HFFc6 (cell line): ENCODE results near the gene LRRC8D. TPM values are rescaled to one million over a fixed set of nuclear protein-coding genes. Genes with fewer than 3 reads are reported as not detected.
A peak's percentile ranks its signal among the peaks of the same experiment; 100 is the strongest.

Experiments
- DNase-seq: peaks from one replicate; pipeline ENCODE4 v3.0.0-alpha.2; 2018
- H3K27ac Mint-ChIP-seq: 2 replicates; pipeline ENCODE4 v1.8.0; 2020; ENCODE audit warnings: mild to moderate bottlenecking, mixed read lengths
- H3K27me3 Mint-ChIP-seq: 2 replicates; pipeline ENCODE4 v1.8.0; 2021; ENCODE audit warnings: mild to moderate bottlenecking, moderate library complexity, mixed read lengths; ENCODE audit not compliant: insufficient read depth
- H3K36me3 Mint-ChIP-seq: 2 replicates; pipeline ENCODE4 v1.8.0; 2021; ENCODE audit warnings: low read depth, mixed read lengths
- H3K4me1 Mint-ChIP-seq: 2 replicates; pipeline ENCODE4 v1.8.0; 2020; ENCODE audit warnings: low read depth, mixed read lengths
- H3K4me3 Mint-ChIP-seq: 2 replicates; pipeline ENCODE4 v1.8.0; 2020; ENCODE audit warnings: mild to moderate bottlenecking, moderate library complexity, mixed read lengths
- H3K9me3 Mint-ChIP-seq: 2 replicates; pipeline ENCODE4 v1.8.0; 2020; ENCODE audit warnings: mild to moderate bottlenecking, mixed read lengths
- total RNA-seq, 6 experiments: library from RNA; stranded (reverse); fragmentation: NEBNext Ultra II Directional; extraction: Animal tissue kit (Norgen Biotek cat#: 25700); gene quantifications; 2 replicates in 1 of 6; 3 replicates in 5 of 6; pipeline ENCODE4 v1.2.3, GENCODE V29; 2021
- TF ChIP-seq, protein P1 (sequence below): fragments of 200-600 bp; sonication (generic); IDR thresholded peaks from 2 replicates; pipeline ENCODE4 v1.5.0; 2021; ENCODE audit warnings: antibody characterized with exemption, mild to moderate bottlenecking

Gene LRRC8D
- total RNA-seq, 6 experiments from 2014 or later = 33.5 to 46.7 (median 41.8) TPM

DNA sequence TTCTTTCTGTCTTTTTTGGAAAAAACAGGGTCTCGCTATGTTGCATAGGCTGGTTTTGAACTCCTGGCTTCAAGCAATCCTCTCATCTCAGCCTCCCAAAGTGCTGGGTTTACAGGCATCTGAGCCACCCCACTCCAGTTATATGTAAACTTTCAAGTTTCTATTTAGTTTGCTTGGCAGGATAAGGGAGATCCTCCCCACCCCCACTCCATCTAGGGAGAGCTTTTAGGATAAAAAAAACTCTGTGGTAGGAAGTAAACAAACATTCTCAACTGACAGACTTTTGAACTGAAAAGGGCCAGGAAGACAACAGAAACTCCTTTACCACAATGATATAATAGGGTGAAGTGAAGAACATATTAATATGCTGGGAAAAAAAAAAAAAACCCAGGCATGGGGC, 133.1 kb downstream of the LRRC8D start:
- H3K27me3 Mint-ChIP-seq = no peaks in the 10 kb centered on the region
- DNase-seq = no peak
- TF ChIP-seq, protein P1, sequence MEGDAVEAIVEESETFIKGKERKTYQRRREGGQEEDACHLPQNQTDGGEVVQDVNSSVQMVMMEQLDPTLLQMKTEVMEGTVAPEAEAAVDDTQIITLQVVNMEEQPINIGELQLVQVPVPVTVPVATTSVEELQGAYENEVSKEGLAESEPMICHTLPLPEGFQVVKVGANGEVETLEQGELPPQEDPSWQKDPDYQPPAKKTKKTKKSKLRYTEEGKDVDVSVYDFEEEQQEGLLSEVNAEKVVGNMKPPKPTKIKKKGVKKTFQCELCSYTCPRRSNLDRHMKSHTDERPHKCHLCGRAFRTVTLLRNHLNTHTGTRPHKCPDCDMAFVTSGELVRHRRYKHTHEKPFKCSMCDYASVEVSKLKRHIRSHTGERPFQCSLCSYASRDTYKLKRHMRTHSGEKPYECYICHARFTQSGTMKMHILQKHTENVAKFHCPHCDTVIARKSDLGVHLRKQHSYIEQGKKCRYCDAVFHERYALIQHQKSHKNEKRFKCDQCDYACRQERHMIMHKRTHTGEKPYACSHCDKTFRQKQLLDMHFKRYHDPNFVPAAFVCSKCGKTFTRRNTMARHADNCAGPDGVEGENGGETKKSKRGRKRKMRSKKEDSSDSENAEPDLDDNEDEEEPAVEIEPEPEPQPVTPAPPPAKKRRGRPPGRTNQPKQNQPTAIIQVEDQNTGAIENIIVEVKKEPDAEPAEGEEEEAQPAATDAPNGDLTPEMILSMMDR = no peak
- H3K27ac Mint-ChIP-seq = peak overlapping the region; percentile 92
- peaks cover 63% of the 10 kb centered on the region for H3K4me1 Mint-ChIP-seq
- H3K9me3 Mint-ChIP-seq = no peaks in the 10 kb centered on the region
- no peaks in the 10 kb centered on the region for H3K36me3 Mint-ChIP-seq
- no peak overlapping the region; the same call in 1 of the 2 replicates for H3K4me3 Mint-ChIP-seq

DNA sequence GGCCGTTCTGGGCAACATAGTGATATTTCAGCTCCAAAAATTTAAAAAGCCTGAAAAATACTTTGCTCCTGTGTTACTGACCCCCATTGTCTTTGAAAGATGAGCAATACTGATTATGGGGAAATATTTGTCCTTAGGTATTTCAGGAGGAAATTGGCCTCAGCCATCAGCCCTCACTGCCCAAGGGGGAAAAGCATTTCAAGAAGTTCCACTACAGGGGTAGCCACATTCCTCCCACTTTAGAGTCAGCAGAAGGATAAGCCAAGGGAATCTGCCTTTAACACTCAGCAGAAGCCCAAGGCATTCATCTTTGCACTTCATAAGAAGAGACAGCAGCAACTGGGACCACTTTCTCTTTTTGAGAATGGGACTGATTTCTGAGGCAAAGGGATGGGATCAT, 133.6 kb downstream of the LRRC8D start:
- Mint-ChIP-seq H3K36me3 (0 out of 2 replicates have a peak, but pooled peaks cover 3% of the 10 kb centered on the region), H3K9me3 (peaks cover 2% of the 10 kb centered on the region), H3K27me3 (no peaks in the 10 kb centered on the region), H3K27ac (peak overlapping the region; percentile 92), H3K4me3 (no peak overlapping the region), H3K4me1 (peaks cover 63% of the 10 kb centered on the region)
- TF ChIP-seq, protein P1 = no peak
- no peak for DNase-seq

DNA sequence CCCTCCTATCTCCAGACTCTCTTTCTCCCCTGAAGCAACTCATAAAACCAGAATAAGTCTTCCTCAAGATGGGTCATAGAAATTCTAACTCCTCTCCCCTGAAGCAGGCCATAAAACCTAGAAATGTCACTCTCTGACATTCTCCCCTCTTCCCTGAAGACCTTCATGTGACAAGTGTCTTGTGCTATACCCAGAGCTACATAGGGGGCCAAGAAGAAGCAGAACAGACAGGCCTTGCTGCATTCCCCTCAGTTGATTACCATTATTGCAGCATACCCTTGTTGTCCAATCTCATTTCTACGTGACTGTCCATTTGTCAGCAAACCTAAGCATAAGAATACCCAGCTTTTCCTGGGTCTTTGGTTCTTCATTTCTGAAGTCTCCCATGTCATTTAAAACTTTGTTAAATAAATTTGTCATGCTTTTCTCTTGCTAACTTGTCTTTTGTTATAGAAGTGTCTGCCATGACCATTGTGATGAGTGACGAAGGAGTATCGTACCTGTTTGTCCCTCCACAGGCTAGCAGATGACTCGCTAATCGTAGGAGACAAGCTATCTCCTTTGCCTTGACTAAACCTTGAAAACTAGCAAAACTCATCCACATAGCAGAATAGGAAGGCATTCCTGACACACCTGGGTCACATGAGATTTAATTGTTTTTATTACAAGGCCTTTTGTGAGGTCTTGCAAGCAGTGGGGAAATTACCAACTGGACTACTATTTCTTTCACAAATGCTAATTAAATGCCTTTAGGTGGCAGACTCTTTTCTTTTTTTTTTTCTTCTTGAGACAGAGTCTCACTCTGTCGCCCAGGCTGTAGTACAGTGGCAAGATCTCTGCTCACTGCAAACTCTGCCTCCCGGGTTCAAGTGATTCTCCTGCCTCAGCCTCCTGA, 134.7 kb downstream of the LRRC8D start:
- Mint-ChIP-seq H3K4me3 (no peak overlapping the region), H3K4me1 (peaks cover 55% of the 10 kb centered on the region), H3K27me3 (no peaks in the 10 kb centered on the region), H3K36me3 (peaks cover 9% of the 10 kb centered on the region; the same call in 1 of the 2 replicates), H3K9me3 (peaks cover 7% of the 10 kb centered on the region), H3K27ac (no peak overlapping the region)
- TF ChIP-seq, protein P1 = no peak
- DNase-seq = no peak

DNA sequence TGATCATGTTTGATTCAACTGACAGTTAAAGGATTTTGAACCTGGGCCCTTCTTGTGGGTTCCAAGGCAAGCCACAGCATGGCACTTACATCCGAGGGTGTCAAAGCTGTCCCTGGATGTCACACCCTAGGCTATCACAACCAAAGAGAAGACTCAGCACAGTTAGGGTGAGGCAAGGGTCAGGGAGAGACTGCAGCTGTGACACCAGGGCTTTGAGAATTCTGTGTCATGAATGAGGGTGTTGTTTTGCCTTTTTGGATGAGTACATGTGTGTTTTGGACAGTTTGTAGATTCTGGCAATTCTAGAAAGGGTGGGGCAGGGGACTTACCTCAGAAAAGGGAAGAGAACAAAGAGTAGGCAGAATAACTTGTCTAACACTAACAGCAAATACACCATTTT, 136.3 kb downstream of the LRRC8D start:
- Mint-ChIP-seq H3K4me1 (peaks cover 51% of the 10 kb centered on the region), H3K9me3 (peaks cover 7% of the 10 kb centered on the region), H3K27me3 (peaks cover under 1% of the 10 kb centered on the region; the same call in 1 of the 2 replicates), H3K36me3 (peaks cover 9% of the 10 kb centered on the region; the same call in 1 of the 2 replicates), H3K4me3 (no peak overlapping the region), H3K27ac (no peak overlapping the region)
- TF ChIP-seq, protein P1 = no peak
- DNase-seq = no peak

DNA sequence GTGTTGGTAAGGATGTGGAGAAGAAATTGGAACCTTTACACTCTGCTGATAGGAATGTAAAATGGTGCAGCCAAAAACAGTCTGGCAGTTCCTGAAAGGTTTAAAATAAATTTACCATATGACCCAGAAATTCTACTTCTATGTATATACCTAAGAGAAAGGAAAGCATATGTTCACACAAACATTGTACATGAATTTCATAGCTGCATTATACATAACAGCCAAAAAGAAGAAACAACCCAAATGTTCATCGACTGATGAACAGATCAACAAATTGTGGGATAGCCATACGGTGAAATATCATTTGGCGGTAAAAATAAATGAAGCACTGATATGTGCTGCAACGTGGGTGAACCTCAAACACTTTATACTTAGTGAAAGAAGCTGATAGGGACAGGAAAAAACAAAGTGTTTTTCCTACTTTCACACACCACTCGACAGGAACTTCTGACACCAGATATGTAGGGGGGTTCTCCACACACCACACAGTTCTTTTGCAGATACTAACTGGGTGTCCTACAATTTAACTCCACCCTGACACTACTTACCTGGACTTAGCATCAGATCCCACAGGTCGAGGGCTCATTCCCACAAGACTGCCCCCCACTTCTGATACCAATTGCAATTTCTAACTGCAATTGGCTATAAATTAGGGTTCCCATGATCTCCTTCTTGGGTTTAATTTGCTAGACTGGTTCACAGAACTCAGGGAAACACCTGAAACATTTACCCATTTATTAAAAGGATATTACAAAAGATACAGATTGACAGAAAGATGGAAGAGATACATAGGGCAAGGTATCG, 138.2 kb downstream of the LRRC8D start:
- no peak for DNase-seq
- Mint-ChIP-seq H3K27me3 (peaks cover 2% of the 10 kb centered on the region; the same call in 1 of the 2 replicates), H3K9me3 (peaks cover 7% of the 10 kb centered on the region), H3K4me1 (peaks cover 42% of the 10 kb centered on the region), H3K36me3 (peaks cover 9% of the 10 kb centered on the region; the same call in 1 of the 2 replicates), H3K4me3 (no peak overlapping the region), H3K27ac (no peak overlapping the region)
- TF ChIP-seq, protein P1 = no peak
